Measurements from ENCODE around the gene CDK19. TPM values are rescaled to one million over a fixed set of nuclear protein-coding genes. Genes with fewer than 3 reads are reported as not detected.

Gene CDK19
- total RNA-seq: 10 to 100 TPM in 1 of 2 donors, 1 to 10 TPM in 1; 8.7 to 14.3 TPM

GRCh38 chr6:110815411-110816409 is at the start of gene CDK19:
Gene CDK19, minus strand, starts transcription at chr6:110815469. Its CDS starts 333 bp downstream, at chr6:110815136.
- H3K4me3 ChIP-seq: peak within 1 kb of the TSS; percentile 97
- peak; percentile 81 for ATAC-seq (ENCODE audit: insufficient number of reproducible peaks, low FRiP score, low read depth)
- no peak for TF ChIP-seq CTCF (IDR thresholded peaks at IDR 0.05)

GRCh38 chr6:110864824-110865223 is 49.6 kb upstream of the CDK19 start:
- Histone ChIP-seq H3K4me3 (no peak overlapping the region), H3K27ac (no peak overlapping the region), H3K27me3 (replicated peaks; ENCODE audit: insufficient read depth) (no peaks in the 10 kb centered on the region), H3K4me1 (ENCODE audit: control insufficient read depth in 1 of 2, low read depth in 2 of 2) (no peaks in the 10 kb centered on the region), H3K36me3 (no peaks in the 10 kb centered on the region), H3K9me3 (no peaks in the 10 kb centered on the region)
- no peak for TF ChIP-seq CTCF (IDR thresholded peaks at IDR 0.05)
- ATAC-seq (ENCODE audit: insufficient number of reproducible peaks, low FRiP score, low read depth): no peak
- DNase-seq (ENCODE audit: low spot score): no peak

More at GRCh38 chr6:110815411-110816409, at the start of gene CDK19:
- no peaks in the 10 kb centered on the region for H3K27me3 ChIP-seq (replicated peaks; ENCODE audit: insufficient read depth)
- peak within 1 kb of the TSS; percentile 93 to 95 for H3K27ac ChIP-seq
- no peaks in the 10 kb centered on the region for H3K9me3 ChIP-seq
- H3K36me3 ChIP-seq: no peaks in the 10 kb centered on the region
- peak; percentile 95 for DNase-seq (ENCODE audit: low spot score)
- peaks cover 11 to 16% of the 10 kb centered on the region in 2 donors for H3K4me1 ChIP-seq (ENCODE audit: control insufficient read depth in 1 of 2, low read depth in 2 of 2)

- ATAC-seq (ENCODE audit: insufficient number of reproducible peaks, low FRiP score, low read depth) (no peak), DNase-seq (ENCODE audit: low spot score) (no peak)
- no peaks in the 10 kb centered on the region for H3K27me3 ChIP-seq (replicated peaks; ENCODE audit: insufficient read depth)
- peak overlapping the region; percentile 5 for H3K4me3 ChIP-seq
- H3K27ac ChIP-seq: no peak overlapping the region
- no peaks in the 10 kb centered on the region for H3K36me3 ChIP-seq
- no peak for TF ChIP-seq CTCF (IDR thresholded peaks at IDR 0.05)
- no peaks in the 10 kb centered on the region for H3K4me1 ChIP-seq (ENCODE audit: control insufficient read depth in 1 of 2, low read depth in 2 of 2)
- no peaks in the 10 kb centered on the region for H3K9me3 ChIP-seq
Observed at GRCh38 chr6:110859335-110859792, 44.1 kb upstream of the CDK19 start.

DNA sequence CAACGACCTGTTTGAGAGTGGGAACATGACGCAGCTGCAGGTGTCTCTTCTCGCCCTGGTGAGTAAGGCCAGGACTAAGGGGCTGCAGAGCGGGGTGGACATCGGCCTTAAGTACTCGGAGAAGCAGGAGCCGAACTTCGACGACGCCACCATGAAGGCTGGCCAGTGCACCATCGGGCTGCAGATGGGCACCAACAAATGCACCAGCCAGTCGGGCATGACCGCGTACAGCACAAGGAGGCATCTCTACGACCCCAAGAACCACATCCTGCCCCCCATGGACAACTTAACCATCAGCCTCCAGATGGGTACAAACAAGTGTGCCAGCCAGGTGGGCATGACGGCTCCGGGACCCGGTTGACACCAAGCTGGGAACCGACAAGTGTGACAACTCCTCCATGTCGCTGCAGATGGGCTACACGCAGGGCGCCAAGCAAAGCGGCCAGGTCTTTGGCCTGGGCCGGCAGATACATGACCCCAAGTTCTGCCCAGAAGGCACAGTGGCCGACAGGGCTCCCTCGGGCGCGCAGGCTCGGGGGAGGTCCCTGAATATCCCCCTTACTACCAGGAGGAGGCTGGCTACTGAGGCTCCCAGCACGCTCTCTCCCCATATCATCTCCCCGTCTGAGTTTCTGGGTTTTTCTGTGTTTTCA is 43.4 kb upstream of the CDK19 start:
- ATAC-seq (ENCODE audit: insufficient number of reproducible peaks, low FRiP score, low read depth): no peak
- no peak for DNase-seq (ENCODE audit: low spot score)
- TF ChIP-seq CTCF (IDR thresholded peaks at IDR 0.05): no peak
- H3K4me3 ChIP-seq: peak overlapping the region; percentile 5
- no peaks in the 10 kb centered on the region for H3K27me3 ChIP-seq (replicated peaks; ENCODE audit: insufficient read depth)
- no peaks in the 10 kb centered on the region for H3K36me3 ChIP-seq
- no peak overlapping the region for H3K27ac ChIP-seq
- H3K4me1 ChIP-seq (ENCODE audit: control insufficient read depth in 1 of 2, low read depth in 2 of 2): no peaks in the 10 kb centered on the region
- no peaks in the 10 kb centered on the region for H3K9me3 ChIP-seq

GRCh38 chr6:110858016-110858415 is 42.7 kb upstream of the CDK19 start:
- Histone ChIP-seq H3K4me3 (no peak overlapping the region), H3K36me3 (no peaks in the 10 kb centered on the region), H3K4me1 (ENCODE audit: control insufficient read depth in 1 of 2, low read depth in 2 of 2) (no peaks in the 10 kb centered on the region), H3K9me3 (no peaks in the 10 kb centered on the region), H3K27me3 (replicated peaks; ENCODE audit: insufficient read depth) (no peaks in the 10 kb centered on the region), H3K27ac (no peak overlapping the region)
- DNase-seq (ENCODE audit: low spot score) (no peak), ATAC-seq (ENCODE audit: insufficient number of reproducible peaks, low FRiP score, low read depth) (no peak)
- no peak for TF ChIP-seq CTCF (IDR thresholded peaks at IDR 0.05)
